Measurements from ENCODE around the gene PRSS33. TPM values are rescaled to one million over a fixed set of nuclear protein-coding genes. Genes with fewer than 3 reads are reported as not detected.

Gene PRSS33
- total and polyA plus RNA-seq, 2 of the 8 experiments (the other 6 are each of a cell fraction or from before 2014, with no cell fraction given): 0.09 TPM; not detected in 1

DNA sequence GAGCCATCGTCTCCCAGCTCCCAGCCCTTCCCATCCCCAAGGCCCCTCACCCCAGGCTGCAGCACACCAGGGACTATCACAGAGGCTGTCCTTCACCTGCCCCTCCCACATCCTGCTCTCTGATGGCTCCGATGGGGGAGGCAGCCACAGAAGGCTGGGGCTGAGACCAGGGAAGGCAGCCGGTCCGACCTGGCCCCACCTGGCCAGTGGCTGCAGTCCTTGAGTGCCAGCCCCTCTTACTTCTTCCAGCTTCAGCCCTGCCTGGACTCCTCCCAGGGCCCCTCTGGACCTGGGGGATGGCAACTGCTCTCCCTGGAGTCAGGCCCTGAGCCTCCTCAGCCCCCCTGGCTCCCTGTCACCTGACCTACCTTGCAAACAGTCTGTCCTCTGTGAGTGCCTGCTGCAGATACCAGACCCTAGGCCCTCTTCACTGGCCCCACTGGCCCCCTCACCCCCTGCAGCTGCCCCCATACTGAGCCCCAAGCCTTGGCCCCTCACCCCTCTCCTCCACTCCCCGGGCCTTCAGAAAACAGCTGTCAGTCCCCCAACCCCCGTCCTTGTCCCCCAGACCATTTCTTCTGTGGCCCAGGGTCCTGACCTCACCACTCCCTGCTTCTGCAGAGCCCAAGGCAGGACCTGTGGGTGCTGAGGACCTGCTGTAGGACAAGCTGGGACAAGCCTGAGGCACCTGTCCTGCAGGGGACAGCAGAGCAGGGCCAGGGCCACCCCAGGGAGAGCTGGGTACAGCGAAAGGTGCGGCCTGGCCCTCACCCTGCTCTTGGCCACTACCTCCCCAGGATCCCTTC is 47.5 kb downstream of the PRSS33 start:
- Histone ChIP-seq H2BK120ac (replicated peaks; ENCODE audit: low read depth, low read length) (no peak overlapping the region), H3K18ac (ENCODE audit: extremely low read depth, low read length) (no peak overlapping the region), H3K23me2 (ENCODE audit: low read depth, low read length) (no peaks in the 10 kb centered on the region), H2BK20ac (ENCODE audit: low read length) (no peak overlapping the region), H4K20me1 (replicated peaks in 1 of 2; ENCODE audit: control insufficient read depth in 1 of 2, insufficient read depth in 2 of 2, low read length in 2 of 2) (peaks cover 0 to 1% of the 10 kb centered on the region in 2 experiments), H3K36me3 (ENCODE audit: control insufficient read depth in 2 of 4, insufficient read depth in 4 of 4, low read length in 3 of 4) (no peaks in the 10 kb centered on the region), H2AFZ (ENCODE audit: low read length) (no peak overlapping the region), H2AK5ac (ENCODE audit: low read depth, low read length) (no peak overlapping the region), H2BK5ac (ENCODE audit: low read depth, low read length) (no peak overlapping the region; the same call in 1 of the 2 replicates), H3K9me3 (ENCODE audit: insufficient read depth in 2 of 2, low read depth in 1 of 2, low read length in 1 of 2) (no peaks in the 10 kb centered on the region), H3K9ac (replicated peaks in 1 of 4; ENCODE audit: extremely low read depth in 1 of 4, low read depth in 3 of 4, low read length in 3 of 4) (no peak overlapping the region), H3K79me1 (ENCODE audit: low read depth, low read length) (no peaks in the 10 kb centered on the region), H4K8ac (ENCODE audit: extremely low read depth, insufficient read depth, low read length) (peak overlapping the region; percentile 45; the same call in 1 of the 2 replicates), H3K56ac (replicated peaks; ENCODE audit: insufficient read length, low read depth, low read length) (no peak overlapping the region), H4K91ac (replicated peaks; ENCODE audit: insufficient read length, low read length) (no peak overlapping the region), H2BK15ac (ENCODE audit: low read length) (no peak overlapping the region), H3K4me3 (ENCODE audit: extremely low read depth in 1 of 4, insufficient read depth in 2 of 4, low read depth in 3 of 4, low read length in 4 of 4) (no peak overlapping the region), H3K27ac (ENCODE audit: low read depth, low read length) (no peak overlapping the region), H3K4me2 (ENCODE audit: insufficient read depth in 1 of 2, low read depth in 2 of 2, low read length in 2 of 2) (no peak overlapping the region), H2BK12ac (ENCODE audit: low read depth, low read length) (no peak overlapping the region; the same call in 1 of the 2 replicates), H3K14ac (ENCODE audit: insufficient read length) (no peak overlapping the region), H3K23ac (ENCODE audit: insufficient read length) (no peak overlapping the region), H3K79me2 (ENCODE audit: control insufficient read depth in 1 of 2, insufficient read depth in 2 of 2, low read length in 2 of 2) (no peaks in the 10 kb centered on the region), H3K4ac (replicated peaks; ENCODE audit: insufficient read length, low read depth, low read length) (no peak overlapping the region), H3K4me1 (replicated peaks in 1 of 4; ENCODE audit: control insufficient read depth in 3 of 4, insufficient read depth in 4 of 4, low read length in 3 of 4) (peaks cover 0 to 3% (median 0%) of the 10 kb centered on the region in 4 experiments; a peak in 4 of 7 replicates), H4K5ac (ENCODE audit: insufficient read length, low read depth, low read length) (no peak overlapping the region), H3K27me3 (replicated peaks in 1 of 4; ENCODE audit: control insufficient read depth in 3 of 4, extremely low read depth in 1 of 4, insufficient read depth in 3 of 4, low read length in 3 of 4) (no peaks in the 10 kb centered on the region)
- no peak for DNase-seq (ENCODE audit: low read depth in 1 of 2, low spot score in 2 of 2)
- ChIA-PET POLR2A (ENCODE audit: partially characterized antibody) (interaction anchor here (1.0 to 8.0 kb wide), 7 partner anchors 9 to 33 kb away, joined by 3 to 96 read pairs (median 5); partner anchors contain the start of genes PRSS27 and SRRM2), CTCF (ENCODE audit: partially characterized antibody) (interaction anchor here (0.6 kb wide), 1 partner anchor 10 kb away, joined by 3 read pairs; no protein-coding TSS in a partner anchor)
- 85% methylated on average over 7 of the region's 8 CpGs; no CpG with 5 or more reads in 1 of the 2 experiments for WGBS, 2 experiments (ENCODE audit: extremely low coverage in 1 of 2, insufficient coverage in 1 of 2, insufficient read length in 1 of 2, insufficient replicate concordance in 2 of 2, low coverage in 1 of 2, low lambda C conversion rate in 2 of 2, missing lambda C conversion rate in 1 of 2)
- FAIRE-seq: no peak
- TF ChIP-seq BACH1 (IDR thresholded peaks at IDR 0.05; ENCODE audit: low read length) (no peak), BRCA1 (IDR thresholded peaks at IDR 0.05; ENCODE audit: low read depth, low read length) (no peak), POU5F1 (IDR thresholded peaks at IDR 0.05; ENCODE audit: low read depth, low read length) (no peak), CEBPB (IDR thresholded peaks at IDR 0.05; ENCODE audit: low read depth, low read length) (no peak), KDM5A (IDR thresholded peaks at IDR 0.05; ENCODE audit: low read length) (no peak), CTBP2 (IDR thresholded peaks at IDR 0.05; ENCODE audit: borderline replicate concordance, insufficient read depth, insufficient read length, low read length) (no peak), KDM4A (IDR thresholded peaks at IDR 0.05; ENCODE audit: low read depth, low read length, severe bottlenecking) (no peak), NRF1 (IDR thresholded peaks at IDR 0.05; ENCODE audit: low read depth, low read length) (no peak), EGR1 (IDR thresholded peaks at IDR 0.05; ENCODE audit: borderline replicate concordance, low read depth, low read length) (no peak), YY1 (IDR thresholded peaks at IDR 0.05; ENCODE audit: low read depth, low read length) (no peak)
- TF ChIP-seq, protein P1, sequence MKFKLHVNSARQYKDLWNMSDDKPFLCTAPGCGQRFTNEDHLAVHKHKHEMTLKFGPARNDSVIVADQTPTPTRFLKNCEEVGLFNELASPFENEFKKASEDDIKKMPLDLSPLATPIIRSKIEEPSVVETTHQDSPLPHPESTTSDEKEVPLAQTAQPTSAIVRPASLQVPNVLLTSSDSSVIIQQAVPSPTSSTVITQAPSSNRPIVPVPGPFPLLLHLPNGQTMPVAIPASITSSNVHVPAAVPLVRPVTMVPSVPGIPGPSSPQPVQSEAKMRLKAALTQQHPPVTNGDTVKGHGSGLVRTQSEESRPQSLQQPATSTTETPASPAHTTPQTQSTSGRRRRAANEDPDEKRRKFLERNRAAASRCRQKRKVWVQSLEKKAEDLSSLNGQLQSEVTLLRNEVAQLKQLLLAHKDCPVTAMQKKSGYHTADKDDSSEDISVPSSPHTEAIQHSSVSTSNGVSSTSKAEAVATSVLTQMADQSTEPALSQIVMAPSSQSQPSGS (IDR thresholded peaks at IDR 0.05; ENCODE audit: low read length): no peak
